HepG2 (cell line): ENCODE data around the gene UBAC1. TPM values are rescaled to one million over a fixed set of nuclear protein-coding genes. Genes with fewer than 3 reads are reported as not detected.

Experiments
- AGO2 ChIP-seq: fragments of 200-400 bp; formaldehyde crosslinking; optimal IDR thresholded peaks from 2 replicates; pipeline ENCODE3; 2017; ENCODE audit warnings: mild to moderate bottlenecking, low read depth, low read length, moderate library complexity
- CHD4 ChIP-seq: fragments of 200-600 bp; sonication (generic); IDR thresholded peaks from 2 replicates; pipeline ENCODE4 v1.7.0; 2017; ENCODE audit warnings: mild to moderate bottlenecking, low read length, borderline replicate concordance
- EP300 ChIP-seq, 3 experiments: sonication (generic) in 1 of 3; formaldehyde crosslinking in 1 of 3; IDR thresholded peaks; 2 replicates each; pipeline versions ENCODE4 v1.5.1 to v1.6.1; 2011 to 2020; ENCODE audit warnings: low read depth in 2 of 3, low read length in 2 of 3, borderline replicate concordance in 1 of 3, improper control_type of control experiment in 1 of 3, mild to moderate bottlenecking in 1 of 3, missing genetic modification reagents in 1 of 3, moderate library complexity in 1 of 3
- FOXC1 ChIP-seq: sonication (generic); formaldehyde crosslinking; IDR thresholded peaks from 2 replicates; pipeline ENCODE4 v1.8.0; 2022; ENCODE audit warnings: mild to moderate bottlenecking, missing genetic modification reagents, borderline replicate concordance
- GPN1 ChIP-seq: sonication (generic); formaldehyde crosslinking; IDR thresholded peaks from 2 replicates; pipeline ENCODE4 v1.5.1; 2020; ENCODE audit warnings: missing genetic modification reagents, borderline replicate concordance
- MAF1 ChIP-seq: sonication (generic); formaldehyde crosslinking; IDR thresholded peaks from 2 replicates; pipeline ENCODE4 v1.5.0; 2020; ENCODE audit warnings: missing genetic modification reagents, borderline replicate concordance
- NFKBIZ ChIP-seq: IDR thresholded peaks from 2 replicates; pipeline ENCODE4 v1.6.1; 2018; ENCODE audit warnings: missing genetic modification reagents, missing compliant biosample characterization
- NFRKB ChIP-seq: fragments of 450-650 bp; IDR thresholded peaks from 2 replicates; pipeline ENCODE4 v1.6.1; 2017
- NR0B2 ChIP-seq: sonication (generic); formaldehyde crosslinking; IDR thresholded peaks from 2 replicates; pipeline ENCODE4 v1.4.0; 2020; ENCODE audit warnings: mild to moderate bottlenecking, missing genetic modification reagents
- PRMT3 ChIP-seq: sonication (generic); formaldehyde crosslinking; IDR thresholded peaks from 2 replicates; pipeline ENCODE4 v1.8.1; 2022; ENCODE audit warnings: low read depth, mild to moderate bottlenecking, moderate library complexity, missing genetic modification reagents, borderline replicate concordance
- PTBP1 ChIP-seq: fragments of 200-400 bp; formaldehyde crosslinking; IDR thresholded peaks from 2 replicates; pipeline ENCODE4 v1.6.1; 2018; ENCODE audit warnings: low read length, low read depth; ENCODE audit not compliant: poor library complexity, severe bottlenecking
- REPIN1 ChIP-seq: sonication (generic); formaldehyde crosslinking; IDR thresholded peaks from 2 replicates; pipeline ENCODE4 v1.8.0; 2022; ENCODE audit warnings: missing genetic modification reagents, low read depth, mild to moderate bottlenecking, borderline replicate concordance
- SAFB2 ChIP-seq: sonication (generic); formaldehyde crosslinking; IDR thresholded peaks from 2 replicates; pipeline ENCODE4 v1.5.1; 2020; ENCODE audit warnings: missing genetic modification reagents, low read depth, mild to moderate bottlenecking, borderline replicate concordance
- SALL2 ChIP-seq: sonication (generic); formaldehyde crosslinking; IDR thresholded peaks from 2 replicates; pipeline ENCODE4 v1.8.1; 2023; ENCODE audit warnings: mild to moderate bottlenecking, missing genetic modification reagents, inconsistent platforms
- SRF ChIP-seq: IDR thresholded peaks from 2 replicates; pipeline ENCODE4 v1.6.1; 2011; ENCODE audit warnings: mild to moderate bottlenecking, low read depth, low read length, moderate library complexity
- ZBTB4 ChIP-seq: sonication (generic); formaldehyde crosslinking; IDR thresholded peaks from 2 replicates; pipeline ENCODE4 v1.4.0; 2020; ENCODE audit warnings: missing genetic modification reagents, mild to moderate bottlenecking, borderline replicate concordance
- ZNF598 ChIP-seq: sonication (generic); formaldehyde crosslinking; IDR thresholded peaks from 2 replicates; pipeline ENCODE4 v1.5.1; 2020; ENCODE audit warnings: mild to moderate bottlenecking, missing genetic modification reagents, borderline replicate concordance
- ZNF713 ChIP-seq: sonication (generic); formaldehyde crosslinking; IDR thresholded peaks from 2 replicates; pipeline ENCODE4 v1.4.0; 2020; ENCODE audit warnings: mild to moderate bottlenecking, missing genetic modification reagents
- ZNF800 ChIP-seq: sonication (generic); formaldehyde crosslinking; IDR thresholded peaks from 2 replicates; pipeline ENCODE4 v1.4.0; 2020; ENCODE audit warnings: missing genetic modification reagents
- polyA plus RNA-seq, 8 experiments: library from polyadenylated mRNA; depleted of rRNA in 3 of 8; stranded (reverse) in 7 of 8; unstranded in 1 of 8; fragments of >200 nt; fragmentation: Illumina TruSeq in 4 of 8; extraction: Trizol in 4 of 8; gene quantifications; 2 replicates each; pipeline versions ENCODE4 v1.2.1 to v1.2.3, GENCODE V29; 2011 to 2016; ENCODE audit warnings: low read depth in 4 of 8, missing spikeins in 1 of 8, mixed read lengths in 1 of 8; ENCODE audit not compliant: insufficient read depth in 1 of 8
- total RNA-seq, 5 experiments: library from RNA; depleted of rRNA; stranded (reverse); fragments of >200 nt; fragmentation: Illumina TruSeq; extraction: Trizol; gene quantifications; 2 replicates each; pipeline ENCODE4 v1.2.3, GENCODE V29; 2016; ENCODE audit warnings: low read depth in 1 of 5
- TF ChIP-seq, protein P1 (sequence below): sonication (generic); formaldehyde crosslinking; IDR thresholded peaks from 2 replicates; pipeline ENCODE4 v1.9.0; 2022; ENCODE audit warnings: low read depth, missing genetic modification reagents

The UBAC1 gene
- total and polyA plus RNA-seq, 2 of the 13 experiments (the other 11 are each of a cell fraction or from before 2014, with no cell fraction given): 32.2 to 34.1 TPM

GRCh38 chr9:136007276-136007933, 46.2 kb upstream of the UBAC1 start (continued):
- no peak for TF ChIP-seq CHD4
- TF ChIP-seq NR0B2 (CRISPR knock-in tag): no peak
- TF ChIP-seq GPN1 (CRISPR knock-in tag): no peak
- TF ChIP-seq MAF1 (CRISPR knock-in tag): no peak
- TF ChIP-seq EP300 (IDR thresholded peaks at IDR 0.05; ENCODE audit: low read depth in 2 of 2, low read length in 2 of 2): no peak
- TF ChIP-seq EP300 (CRISPR knock-in tag; IDR thresholded peaks at IDR 0.05; ENCODE audit: borderline replicate concordance): no peak
- no peak for TF ChIP-seq SAFB2 (CRISPR knock-in tag)
- TF ChIP-seq NFRKB: no peak
- TF ChIP-seq FOXC1: no peak
- TF ChIP-seq ZNF598 (CRISPR knock-in tag): no peak
- TF ChIP-seq SRF: no peak
- 0 out of 2 replicates have a peak, but pooled peaks have one; percentile 43 for TF ChIP-seq SALL2 (CRISPR knock-in tag)
- no peak for TF ChIP-seq NFKBIZ
- TF ChIP-seq ZNF713: no peak
- TF ChIP-seq PRMT3 (CRISPR knock-in tag): no peak
- TF ChIP-seq ZNF800 (CRISPR knock-in tag): no peak
- peak; percentile 75; the same call in 1 of the 2 replicates for TF ChIP-seq ZBTB4 (CRISPR knock-in tag)
- TF ChIP-seq REPIN1 (CRISPR knock-in tag): no peak
- peak; percentile 71 for TF ChIP-seq AGO2
- TF ChIP-seq, protein P1, sequence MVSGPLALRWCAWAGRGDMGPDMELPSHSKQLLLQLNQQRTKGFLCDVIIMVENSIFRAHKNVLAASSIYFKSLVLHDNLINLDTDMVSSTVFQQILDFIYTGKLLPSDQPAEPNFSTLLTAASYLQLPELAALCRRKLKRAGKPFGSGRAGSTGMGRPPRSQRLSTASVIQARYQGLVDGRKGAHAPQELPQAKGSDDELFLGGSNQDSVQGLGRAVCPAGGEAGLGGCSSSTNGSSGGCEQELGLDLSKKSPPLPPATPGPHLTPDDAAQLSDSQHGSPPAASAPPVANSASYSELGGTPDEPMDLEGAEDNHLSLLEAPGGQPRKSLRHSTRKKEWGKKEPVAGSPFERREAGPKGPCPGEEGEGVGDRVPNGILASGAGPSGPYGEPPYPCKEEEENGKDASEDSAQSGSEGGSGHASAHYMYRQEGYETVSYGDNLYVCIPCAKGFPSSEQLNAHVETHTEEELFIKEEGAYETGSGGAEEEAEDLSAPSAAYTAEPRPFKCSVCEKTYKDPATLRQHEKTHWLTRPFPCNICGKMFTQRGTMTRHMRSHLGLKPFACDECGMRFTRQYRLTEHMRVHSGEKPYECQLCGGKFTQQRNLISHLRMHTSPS (CRISPR knock-in tag): no peak
- no peak for TF ChIP-seq PTBP1
